Keratinocyte (primary cell): ENCODE data around the gene SCYGR6. TPM values are rescaled to one million over a fixed set of nuclear protein-coding genes. Genes with fewer than 3 reads are reported as not detected.

Experiments used
- DNase-seq: peaks from one replicate; pipeline ENCODE4 v3.0.0-alpha.2; 2011; ENCODE audit warnings: low read depth, missing footprints, low spot score
- FAIRE-seq: peaks from 2 replicates; lab custom pipeline; 2011; peaks lifted over from hg19 to GRCh38; lab: Jason Lieb, UNC
- H2AFZ ChIP-seq: 2 replicates; pipeline ENCODE4 v1.6.0; 2012; ENCODE audit warnings: low read length, control low read depth, inconsistent platforms; ENCODE audit not compliant: control insufficient read depth
- H3K27ac ChIP-seq: 2 replicates; pipeline ENCODE4 v1.5.1; 2011; ENCODE audit warnings: low read length; ENCODE audit not compliant: control insufficient read depth, insufficient read depth
- H3K27me3 ChIP-seq: 3 replicates; pipeline ENCODE4 v1.6.0; 2011; ENCODE audit warnings: low read length; ENCODE audit not compliant: control insufficient read depth, insufficient read depth; ENCODE audit errors: extremely low read depth
- H3K36me3 ChIP-seq, 2 experiments: 2 replicates in 1 of 2; 3 replicates in 1 of 2; pipeline ENCODE4 v1.5.1; 2011; ENCODE audit warnings: low read length in 2 of 2, mild to moderate bottlenecking in 1 of 2; ENCODE audit not compliant: control insufficient read depth in 2 of 2, insufficient read depth in 2 of 2; ENCODE audit errors: extremely low read depth in 1 of 2
- H3K4me1 ChIP-seq: 3 replicates; pipeline ENCODE4 v1.5.1; 2011; ENCODE audit warnings: low read length; ENCODE audit not compliant: control insufficient read depth, insufficient read depth; ENCODE audit errors: extremely low read depth
- H3K4me2 ChIP-seq: 3 replicates; pipeline ENCODE4 v1.6.0; 2011; ENCODE audit warnings: low read depth, low read length; ENCODE audit not compliant: control insufficient read depth, insufficient read depth; ENCODE audit errors: extremely low read depth
- H3K4me3 ChIP-seq, 3 experiments: fragments of 200-600 bp in 1 of 3; sonication (generic) in 1 of 3; 2 replicates in 2 of 3; 3 replicates in 1 of 3; pipeline ENCODE4 v1.5.1; 2011 to 2016; ENCODE audit warnings: low read length in 3 of 3, mild to moderate bottlenecking in 3 of 3, control low read depth in 2 of 3, inconsistent platforms in 1 of 3, low read depth in 1 of 3, mixed read lengths in 1 of 3, mixed run types in 1 of 3, moderate library complexity in 1 of 3; ENCODE audit not compliant: control insufficient read depth in 2 of 3, insufficient read depth in 2 of 3; ENCODE audit errors: extremely low read depth in 1 of 3
- H3K79me2 ChIP-seq: 2 replicates; pipeline ENCODE4 v1.6.0; 2012; ENCODE audit warnings: low read length; ENCODE audit not compliant: control insufficient read depth, insufficient read depth
- H3K9ac ChIP-seq: 3 replicates; pipeline ENCODE4 v1.6.0; 2011; ENCODE audit warnings: low read length; ENCODE audit not compliant: control insufficient read depth, insufficient read depth; ENCODE audit errors: extremely low read depth
- H3K9me1 ChIP-seq: 3 replicates; pipeline ENCODE4 v1.6.0; 2011; ENCODE audit warnings: low read length; ENCODE audit not compliant: control insufficient read depth, insufficient read depth; ENCODE audit errors: extremely low read depth
- H3K9me3 ChIP-seq: 2 replicates; pipeline ENCODE4 v1.5.1; 2012; ENCODE audit warnings: low read depth, low read length; ENCODE audit not compliant: control insufficient read depth
- H4K20me1 ChIP-seq: 3 replicates; pipeline ENCODE4 v1.6.0; 2011; ENCODE audit warnings: low read length; ENCODE audit not compliant: control insufficient read depth, insufficient read depth; ENCODE audit errors: extremely low read depth
- CTCF ChIP-seq, 3 experiments: IDR thresholded peaks in 1 of 3; conservative IDR thresholded peaks in 1 of 3; optimal IDR thresholded peaks in 1 of 3; 2 replicates in 2 of 3; 3 replicates in 1 of 3; pipeline versions ENCODE3 to v1.5.1; 2011; ENCODE audit warnings: low read length in 3 of 3, mild to moderate bottlenecking in 3 of 3, moderate library complexity in 2 of 3, control low read depth in 1 of 3, inconsistent platforms in 1 of 3; ENCODE audit not compliant: insufficient read depth in 2 of 3; ENCODE audit errors: extremely low read depth in 1 of 3
- EZH2 ChIP-seq: IDR thresholded peaks from one replicate; pipeline ENCODE4 v1.6.1; 2012; ENCODE audit warnings: inconsistent platforms, mild to moderate bottlenecking, low read length, moderate library complexity
- dilution Hi-C: fragments of 300-500 bp; cut with MboI; formaldehyde crosslinking; loops from one replicate; pipeline ENCODE4 v1.7.0; 2020; ENCODE audit warnings: low sequenced_read_pairs; ENCODE audit not compliant: extremely low pct_ligation_motif_present
- polyA plus RNA-seq, 5 experiments: library from polyadenylated mRNA; depleted of rRNA in 3 of 5; stranded (reverse) in 3 of 5; stranded (forward) in 1 of 5; unstranded in 1 of 5; fragments of >200 nt; gene quantifications; 1 replicate in 1 of 5; 2 replicates in 3 of 5; 3 replicates in 1 of 5; pipeline versions ENCODE4 v1.2.1 to v1.2.3, GENCODE V29; 2011 to 2012; ENCODE audit warnings: missing spikeins in 2 of 5, low read depth in 1 of 5, low replicate concordance in 1 of 5

Gene SCYGR6
- polyA plus RNA-seq, 1 donor (not counting 4 experiments of a cell fraction or from before 2014, with no cell fraction given), result not detected

DNA sequence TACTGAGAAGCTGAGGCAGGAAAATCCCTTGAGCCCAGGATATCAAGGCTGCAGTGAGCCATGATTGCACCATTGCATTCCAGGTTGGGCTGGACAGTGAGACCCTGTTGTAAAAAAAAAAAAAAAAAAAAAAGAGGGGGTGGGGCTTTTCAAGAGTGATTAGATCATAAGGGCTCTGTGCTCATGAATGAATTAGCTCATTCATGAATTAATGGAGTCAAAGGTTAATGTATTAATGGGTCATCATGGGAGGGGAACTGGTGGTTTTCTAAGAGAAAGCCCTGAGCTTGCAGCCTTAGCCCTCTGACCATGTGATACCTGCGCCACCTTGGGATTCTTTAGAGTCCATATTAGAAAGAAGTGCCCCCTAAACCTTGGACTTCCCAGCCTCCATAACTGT lies 11.3 kb downstream of the SCYGR6 start:
- no peak for DNase-seq
- FAIRE-seq, result no peak
- H3K4me3 ChIP-seq, result no peak overlapping the region
- TF ChIP-seq EZH2, result no peak
- no peak for TF ChIP-seq CTCF (optimal IDR thresholded peaks at IDR 0.05 in 1 of 3, IDR thresholded peaks at IDR 0.05 in 1 of 3, conservative IDR thresholded peaks at IDR 0.05 in 1 of 3; ENCODE audit: extremely low read depth in 1 of 3, insufficient read depth in 2 of 3, low read length in 3 of 3)
- H3K4me2 ChIP-seq, result no peak overlapping the region
- H3K9me3 ChIP-seq, result no peaks in the 10 kb centered on the region
- H3K9ac ChIP-seq, result no peak overlapping the region
- no peaks in the 10 kb centered on the region for H3K27me3 ChIP-seq
- no peak overlapping the region for H2AFZ ChIP-seq
- no peaks in the 10 kb centered on the region for H3K4me1 ChIP-seq
- H3K9me1 ChIP-seq, result no peaks in the 10 kb centered on the region
- no peaks in the 10 kb centered on the region for H4K20me1 ChIP-seq
- dilution Hi-C loops, result no loop called here
- H3K36me3 ChIP-seq, result no peaks in the 10 kb centered on the region
- no peak overlapping the region for H3K27ac ChIP-seq
- no peaks in the 10 kb centered on the region for H3K79me2 ChIP-seq

DNA sequence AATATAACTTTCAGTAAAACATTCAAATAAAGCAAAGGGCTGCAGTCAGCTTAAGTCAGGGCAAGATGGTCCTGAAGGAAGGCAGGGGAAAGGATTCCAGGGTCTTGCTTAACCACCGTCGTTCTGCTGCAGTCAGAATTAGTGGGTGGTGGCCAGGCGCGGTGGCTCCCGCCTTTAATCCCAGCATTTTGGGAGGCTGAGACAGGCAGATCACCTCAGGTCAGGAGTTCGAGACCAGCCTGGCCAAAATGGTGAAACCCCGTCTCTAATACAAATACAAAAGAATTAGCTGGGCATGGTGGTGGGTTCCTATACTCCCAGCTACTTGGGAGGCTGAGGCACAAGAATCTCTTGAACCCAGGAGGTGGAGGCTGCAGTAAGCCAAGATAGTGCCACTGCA lies 13.6 kb downstream of the SCYGR6 start:
- DNase-seq (no peak), FAIRE-seq (no peak)
- H3K9me1 ChIP-seq, result no peaks in the 10 kb centered on the region
- no peaks in the 10 kb centered on the region for H3K9me3 ChIP-seq
- H3K79me2 ChIP-seq, result no peaks in the 10 kb centered on the region
- H3K4me3 ChIP-seq, result no peak overlapping the region
- no peaks in the 10 kb centered on the region for H3K27me3 ChIP-seq
- H3K4me1 ChIP-seq, result no peaks in the 10 kb centered on the region
- H4K20me1 ChIP-seq, result no peaks in the 10 kb centered on the region
- H3K9ac ChIP-seq, result no peak overlapping the region
- no peak overlapping the region for H3K27ac ChIP-seq
- TF ChIP-seq EZH2 (no peak), CTCF (optimal IDR thresholded peaks at IDR 0.05 in 1 of 3, IDR thresholded peaks at IDR 0.05 in 1 of 3, conservative IDR thresholded peaks at IDR 0.05 in 1 of 3; ENCODE audit: extremely low read depth in 1 of 3, insufficient read depth in 2 of 3, low read length in 3 of 3) (no peak)
- no peaks in the 10 kb centered on the region for H3K36me3 ChIP-seq
- dilution Hi-C loops, result no loop called here
- H3K4me2 ChIP-seq, result no peak overlapping the region
- no peak overlapping the region for H2AFZ ChIP-seq
